Ishikawa (cell line): ENCODE data around the gene BTN1A1.
A peak's percentile ranks its signal among the peaks of the same experiment; 100 is the strongest.

Source experiments
- CEBPB ChIP-seq: IDR thresholded peaks from 2 replicates; pipeline ENCODE4 v1.6.1; 2012
- CREB1 ChIP-seq: IDR thresholded peaks from 2 replicates; pipeline ENCODE4 v1.6.1; 2012; ENCODE audit warnings: low read depth
- EGR1 ChIP-seq: IDR thresholded peaks from 2 replicates; pipeline ENCODE4 v1.6.1; 2012
- EP300 ChIP-seq: IDR thresholded peaks from 2 replicates; pipeline ENCODE4 v1.6.1; 2012; ENCODE audit warnings: borderline replicate concordance
- FOXM1 ChIP-seq: IDR thresholded peaks from 2 replicates; pipeline ENCODE4 v1.6.1; 2012; ENCODE audit warnings: low read depth, borderline replicate concordance
- MAX ChIP-seq: IDR thresholded peaks from 2 replicates; pipeline ENCODE4 v1.6.1; 2012
- RAD21 ChIP-seq: IDR thresholded peaks from 2 replicates; pipeline ENCODE4 v1.6.1; 2012; ENCODE audit warnings: low read depth
- REST ChIP-seq: IDR thresholded peaks from 2 replicates; pipeline ENCODE4 v1.6.1; 2012; ENCODE audit warnings: low read depth, mild to moderate bottlenecking
- TAF1 ChIP-seq: IDR thresholded peaks from 2 replicates; pipeline ENCODE4 v1.6.1; 2012; ENCODE audit warnings: low read depth, mild to moderate bottlenecking
- TCF12 ChIP-seq: IDR thresholded peaks from 2 replicates; pipeline ENCODE4 v1.6.1; 2012; ENCODE audit warnings: low read depth
- TEAD4 ChIP-seq: IDR thresholded peaks from 2 replicates; pipeline ENCODE4 v1.6.1; 2012
- USF1 ChIP-seq: IDR thresholded peaks from 2 replicates; pipeline ENCODE4 v1.6.1; 2012
- YY1 ChIP-seq: IDR thresholded peaks from 2 replicates; pipeline ENCODE4 v1.6.1; 2012; ENCODE audit warnings: low read depth
- ZBTB7A ChIP-seq: IDR thresholded peaks from 2 replicates; pipeline ENCODE4 v1.6.1; 2012; ENCODE audit warnings: low read depth

The BTN1A1 gene

GRCh38 chr6:26538572-26538902 is 38.4 kb downstream of the BTN1A1 start:
- 0 out of 2 replicates have a peak, but pooled peaks have one; percentile 8 for TF ChIP-seq TAF1
- no peak for TF ChIP-seq USF1
- TF ChIP-seq EGR1: no peak
- TF ChIP-seq RAD21: no peak
- no peak for TF ChIP-seq TCF12

GRCh38 chr6:26539071-26539615 is 39.0 kb downstream of the BTN1A1 start:
- TF ChIP-seq RAD21: no peak
- TF ChIP-seq CEBPB: no peak
- no peak for TF ChIP-seq YY1
- TF ChIP-seq TCF12: no peak

GRCh38 chr6:26541579-26541978 is 41.5 kb downstream of the BTN1A1 start:
- no peak for TF ChIP-seq MAX
- no peak for TF ChIP-seq EGR1
- TF ChIP-seq REST: no peak
- TF ChIP-seq EP300: no peak
- no peak for TF ChIP-seq CEBPB
- TF ChIP-seq CREB1: no peak
- TF ChIP-seq RAD21: no peak
- TF ChIP-seq TEAD4: no peak
- no peak for TF ChIP-seq FOXM1
- TF ChIP-seq USF1: no peak

- TF ChIP-seq REST: no peak
- TF ChIP-seq MAX: no peak
- no peak for TF ChIP-seq EP300
- peak; percentile 3; the same call in 1 of the 2 replicates for TF ChIP-seq RAD21
- TF ChIP-seq USF1: no peak
- no peak for TF ChIP-seq TAF1
- no peak for TF ChIP-seq ZBTB7A
Measured at GRCh38 chr6:26543953-26544352, 43.9 kb downstream of the BTN1A1 start.

GRCh38 chr6:26544473-26544872 is 44.4 kb downstream of the BTN1A1 start:
- TF ChIP-seq TEAD4 (no peak), ZBTB7A (no peak), TCF12 (no peak), MAX (no peak), FOXM1 (no peak), EP300 (no peak), YY1 (no peak), CREB1 (no peak), REST (no peak)
